Gastroesophageal sphincter (tissue), 3 donors: ENCODE data around the gene PSMA3.

ENCODE experiments used
- EP300 ChIP-seq: sonication (generic); formaldehyde crosslinking; IDR thresholded peaks from one replicate; pipeline ENCODE4 v1.6.1; 2017; ENCODE audit warnings: antibody characterized with exemption, mild to moderate bottlenecking
- POLR2AphosphoS5 ChIP-seq: sonication (generic); formaldehyde crosslinking; IDR thresholded peaks from one replicate; pipeline ENCODE4 v1.6.1; 2017; ENCODE audit warnings: antibody characterized with exemption
- TF ChIP-seq, protein P1 (sequence below), 4 experiments: fragments of 200-600 bp in 2 of 4; fragments of 450-650 bp in 2 of 4; sonication (generic) in 1 of 4; IDR thresholded peaks; one replicate each; pipeline ENCODE4 v1.5.1; 2017 to 2019; ENCODE audit warnings: antibody characterized with exemption in 4 of 4, mild to moderate bottlenecking in 2 of 4, moderate library complexity in 2 of 4

DNA sequence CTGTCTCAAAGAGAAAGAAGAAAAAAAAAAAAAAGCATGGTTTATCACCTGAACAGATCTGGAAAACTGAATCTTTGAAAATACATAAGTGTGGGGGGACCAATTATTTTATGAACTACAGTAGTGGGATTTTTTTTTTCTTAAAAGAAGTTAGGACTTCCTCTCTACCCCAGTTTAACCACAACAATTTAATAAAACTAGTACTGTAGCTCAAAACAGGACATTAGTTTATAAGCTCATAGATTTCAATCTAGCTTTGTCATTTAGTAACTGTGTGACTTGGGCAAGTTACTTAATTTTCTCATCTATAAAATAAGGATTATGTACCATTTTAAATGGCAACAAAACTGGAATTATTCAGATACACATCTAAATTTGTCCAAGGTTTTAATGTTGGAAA, 30.2 kb downstream of the PSMA3 start:
- TF ChIP-seq, protein P1, sequence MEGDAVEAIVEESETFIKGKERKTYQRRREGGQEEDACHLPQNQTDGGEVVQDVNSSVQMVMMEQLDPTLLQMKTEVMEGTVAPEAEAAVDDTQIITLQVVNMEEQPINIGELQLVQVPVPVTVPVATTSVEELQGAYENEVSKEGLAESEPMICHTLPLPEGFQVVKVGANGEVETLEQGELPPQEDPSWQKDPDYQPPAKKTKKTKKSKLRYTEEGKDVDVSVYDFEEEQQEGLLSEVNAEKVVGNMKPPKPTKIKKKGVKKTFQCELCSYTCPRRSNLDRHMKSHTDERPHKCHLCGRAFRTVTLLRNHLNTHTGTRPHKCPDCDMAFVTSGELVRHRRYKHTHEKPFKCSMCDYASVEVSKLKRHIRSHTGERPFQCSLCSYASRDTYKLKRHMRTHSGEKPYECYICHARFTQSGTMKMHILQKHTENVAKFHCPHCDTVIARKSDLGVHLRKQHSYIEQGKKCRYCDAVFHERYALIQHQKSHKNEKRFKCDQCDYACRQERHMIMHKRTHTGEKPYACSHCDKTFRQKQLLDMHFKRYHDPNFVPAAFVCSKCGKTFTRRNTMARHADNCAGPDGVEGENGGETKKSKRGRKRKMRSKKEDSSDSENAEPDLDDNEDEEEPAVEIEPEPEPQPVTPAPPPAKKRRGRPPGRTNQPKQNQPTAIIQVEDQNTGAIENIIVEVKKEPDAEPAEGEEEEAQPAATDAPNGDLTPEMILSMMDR (IDR thresholded peaks at IDR 0.05) = no peak
- no peak for TF ChIP-seq EP300
- no peak for TF ChIP-seq POLR2AphosphoS5
